ENCODE results near the gene EXOSC6.
"Not testable (repeated sequence)": the region's sequence is repeated elsewhere in the genome, so short reads cannot be mapped to it uniquely, and the experiment has no call there.

EXOSC6 gene

GRCh38 chr16:70251629-70252354 lies at the start of gene EXOSC6:
TSS of gene EXOSC6 (minus strand) at chr16:70251940. CDS start at chr16:70251900, 40 bp downstream.
- DNase-seq: peak; percentile 95

GRCh38 chr16:70301121-70301520 lies 49.4 kb upstream of the EXOSC6 start:
- no peak for DNase-seq

GRCh38 chr16:70298988-70299938 lies 47.5 kb upstream of the EXOSC6 start, which contains the start of gene DDX19B:
TSS of gene DDX19B (plus strand) at chr16:70299186. CDS start at chr16:70299298, 112 bp downstream.
- DNase-seq: peak; percentile 73

- DNase-seq: no peak
Observed at GRCh38 chr16:70295634-70296033, 43.9 kb upstream of the EXOSC6 start.

- no peak for DNase-seq
Observed at GRCh38 chr16:70294385-70295025, 42.8 kb upstream of the EXOSC6 start.

- not testable (repeated sequence) for DNase-seq
Observed at GRCh38 chr16:70292148-70292547, 40.4 kb upstream of the EXOSC6 start.

GRCh38 chr16:70290949-70291519 lies 39.3 kb upstream of the EXOSC6 start:
- no peak for DNase-seq

- DNase-seq: peak; percentile 98
Observed at GRCh38 chr16:70289229-70290094, 37.7 kb upstream of the EXOSC6 start, which contains the start of gene AARS1. TSS of gene AARS1 (minus strand) at chr16:70289506. CDS start at chr16:70282763, 6,743 bp downstream.

GRCh38 chr16:70287304-70287971 lies 35.7 kb upstream of the EXOSC6 start:
- not testable (repeated sequence) for DNase-seq

- no peak for DNase-seq
Observed at GRCh38 chr16:70276392-70276791, 24.7 kb upstream of the EXOSC6 start.

GRCh38 chr16:70271696-70272095 lies 20.0 kb upstream of the EXOSC6 start:
- no peak for DNase-seq

- no peak for DNase-seq
Observed at GRCh38 chr16:70270176-70270575, 18.4 kb upstream of the EXOSC6 start.

GRCh38 chr16:70269471-70269870 lies 17.7 kb upstream of the EXOSC6 start:
- no peak for DNase-seq

- not testable (repeated sequence) for DNase-seq
Observed at GRCh38 chr16:70267922-70268321, 16.2 kb upstream of the EXOSC6 start.

- peak; percentile 36 for DNase-seq
Observed at GRCh38 chr16:70267516-70267915, 15.8 kb upstream of the EXOSC6 start.

- DNase-seq: not testable (repeated sequence)
Observed at GRCh38 chr16:70259903-70260302, 8.2 kb upstream of the EXOSC6 start.

- no peak for DNase-seq
Observed at GRCh38 chr16:70258946-70259345, 7.2 kb upstream of the EXOSC6 start.

GRCh38 chr16:70258065-70258464 lies 6.3 kb upstream of the EXOSC6 start:
- DNase-seq: no peak

GRCh38 chr16:70257391-70257790 lies 5.7 kb upstream of the EXOSC6 start:
- DNase-seq: no peak

GRCh38 chr16:70255574-70255973 lies 3.8 kb upstream of the EXOSC6 start:
- DNase-seq: no peak

- DNase-seq: no peak
Observed at GRCh38 chr16:70254965-70255286, 3.2 kb upstream of the EXOSC6 start.
